Mononuclear cell (primary cell): ENCODE measurements around the gene IQCF5. TPM values are rescaled to one million over a fixed set of nuclear protein-coding genes. Genes with fewer than 3 reads are reported as not detected.
"Not testable (repeated sequence)": the region's sequence is repeated elsewhere in the genome, so short reads cannot be mapped to it uniquely, and the experiment has no call there.

ENCODE experiments used
- H3K27me3 ChIP-seq: 2 replicates; pipeline ENCODE4 v1.6.0; 2011; ENCODE audit warnings: low read length, control low read depth; ENCODE audit not compliant: insufficient read depth
- H3K4me1 ChIP-seq: 2 replicates; pipeline ENCODE4 v1.5.1; 2011; ENCODE audit warnings: mild to moderate bottlenecking, low read length, control low read depth; ENCODE audit not compliant: insufficient read depth
- H3K4me3 ChIP-seq: 2 replicates; pipeline ENCODE4 v1.5.1; 2011; ENCODE audit warnings: mild to moderate bottlenecking, low read length, moderate library complexity
- H3K9me3 ChIP-seq: 2 replicates; pipeline ENCODE4 v1.5.1; 2011; ENCODE audit warnings: low read depth, mild to moderate bottlenecking, control low read depth, low read length
- total RNA-seq: library from RNA; depleted of rRNA; stranded (reverse); fragments of >200 nt; gene quantifications from one replicate; pipeline ENCODE4 v1.2.3, GENCODE V29; 2012

IQCF5 gene
- total RNA-seq, 1 donor: not detected

- Histone ChIP-seq H3K27me3 (no peaks in the 10 kb centered on the region), H3K4me3 (no peak overlapping the region), H3K4me1 (no peaks in the 10 kb centered on the region), H3K9me3 (no peaks in the 10 kb centered on the region)
Measured at GRCh38 chr3:51879937-51880336, 4.5 kb upstream of the IQCF5 start.

- Histone ChIP-seq H3K4me1 (no peaks in the 10 kb centered on the region), H3K4me3 (no peak overlapping the region), H3K27me3 (no peaks in the 10 kb centered on the region), H3K9me3 (no peaks in the 10 kb centered on the region)
Measured at GRCh38 chr3:51876186-51876585, 785 bp upstream of the IQCF5 start.

- no peaks in the 10 kb centered on the region for H3K27me3 ChIP-seq
- no peaks in the 10 kb centered on the region for H3K4me1 ChIP-seq
- no peak overlapping the region for H3K4me3 ChIP-seq
- no peaks in the 10 kb centered on the region for H3K9me3 ChIP-seq
Measured at GRCh38 chr3:51874889-51875288, 512 bp downstream of the IQCF5 start.

- no peaks in the 10 kb centered on the region for H3K27me3 ChIP-seq
- no peak overlapping the region for H3K4me3 ChIP-seq
- H3K4me1 ChIP-seq: no peaks in the 10 kb centered on the region
- H3K9me3 ChIP-seq: no peaks in the 10 kb centered on the region
Measured at GRCh38 chr3:51874411-51874810, 990 bp downstream of the IQCF5 start.

- H3K4me1 ChIP-seq: no peaks in the 10 kb centered on the region
- no peak overlapping the region for H3K4me3 ChIP-seq
- no peaks in the 10 kb centered on the region for H3K27me3 ChIP-seq
- no peaks in the 10 kb centered on the region for H3K9me3 ChIP-seq
Measured at GRCh38 chr3:51873876-51874275, 1.5 kb downstream of the IQCF5 start.

- no peak overlapping the region for H3K4me3 ChIP-seq
- H3K27me3 ChIP-seq: no peaks in the 10 kb centered on the region
- no peaks in the 10 kb centered on the region for H3K4me1 ChIP-seq
- H3K9me3 ChIP-seq: no peaks in the 10 kb centered on the region
Measured at GRCh38 chr3:51873253-51873766, 2.1 kb downstream of the IQCF5 start.

GRCh38 chr3:51869304-51869703, 6.1 kb downstream of the IQCF5 start:
- H3K9me3 ChIP-seq: no peaks in the 10 kb centered on the region
- H3K27me3 ChIP-seq: peaks cover 2% of the 10 kb centered on the region
- no peak overlapping the region for H3K4me3 ChIP-seq
- H3K4me1 ChIP-seq: no peaks in the 10 kb centered on the region

- H3K27me3 ChIP-seq, H3K9me3 ChIP-seq, H3K4me1 ChIP-seq: not testable (repeated sequence)
Measured at GRCh38 chr3:51868896-51869295, 6.5 kb downstream of the IQCF5 start.

GRCh38 chr3:51862886-51863285, 12.5 kb downstream of the IQCF5 start:
- peaks cover 2% of the 10 kb centered on the region for H3K27me3 ChIP-seq
- no peak overlapping the region for H3K4me3 ChIP-seq
- H3K4me1 ChIP-seq: no peaks in the 10 kb centered on the region
- no peaks in the 10 kb centered on the region for H3K9me3 ChIP-seq

More at GRCh38 chr3:51868896-51869295, 6.5 kb downstream of the IQCF5 start:
- not testable (repeated sequence) for H3K4me3 ChIP-seq

- no peaks in the 10 kb centered on the region for H3K9me3 ChIP-seq
Measured at GRCh38 chr3:51860703-51861665, 14.4 kb downstream of the IQCF5 start, which contains the start of gene IQCF2. IQCF2 (plus strand) TSS chr3:51861615; CDS start chr3:51861667, 52 bp downstream.

GRCh38 chr3:51855411-51855810, 20.0 kb downstream of the IQCF5 start:
- not testable (repeated sequence) for H3K4me3 ChIP-seq, H3K27me3 ChIP-seq, H3K9me3 ChIP-seq, H3K4me1 ChIP-seq

More at GRCh38 chr3:51860703-51861665, 14.4 kb downstream of the IQCF5 start, which contains the start of gene IQCF2:
- Histone ChIP-seq H3K4me1 (no peaks in the 10 kb centered on the region), H3K27me3 (no peaks in the 10 kb centered on the region), H3K4me3 (no peak within 1 kb of the TSS)

GRCh38 chr3:51845129-51845528, 30.3 kb downstream of the IQCF5 start:
- H3K4me1 ChIP-seq: no peaks in the 10 kb centered on the region
- no peak overlapping the region for H3K4me3 ChIP-seq
- peaks cover 7% of the 10 kb centered on the region for H3K9me3 ChIP-seq
- H3K27me3 ChIP-seq: peaks cover 21% of the 10 kb centered on the region

GRCh38 chr3:51836606-51837005, 38.8 kb downstream of the IQCF5 start:
- H3K4me1 ChIP-seq: no peaks in the 10 kb centered on the region
- no peak overlapping the region for H3K4me3 ChIP-seq
- H3K27me3 ChIP-seq: peaks cover 13% of the 10 kb centered on the region
- H3K9me3 ChIP-seq: no peaks in the 10 kb centered on the region

GRCh38 chr3:51830836-51831385, 44.5 kb downstream of the IQCF5 start:
- no peaks in the 10 kb centered on the region for H3K4me1 ChIP-seq
- peaks cover 9% of the 10 kb centered on the region for H3K9me3 ChIP-seq
- H3K4me3 ChIP-seq: no peak overlapping the region
- H3K27me3 ChIP-seq: peaks cover 4% of the 10 kb centered on the region

- Histone ChIP-seq H3K4me3 (no peak overlapping the region), H3K9me3 (peaks cover 9% of the 10 kb centered on the region), H3K4me1 (no peaks in the 10 kb centered on the region), H3K27me3 (peaks cover 4% of the 10 kb centered on the region)
Measured at GRCh38 chr3:51830345-51830744, 45.1 kb downstream of the IQCF5 start.
